ENCODE data around the gene NXPH4. TPM values are rescaled to one million over a fixed set of nuclear protein-coding genes. Genes with fewer than 3 reads are reported as not detected.

NXPH4 gene
- not detected for total RNA-seq
- long read RNA-seq = 0 reads

- peak; percentile 5 to 6 for ATAC-seq
- no peak for TF ChIP-seq CTCF (IDR thresholded peaks at IDR 0.05)
- Histone ChIP-seq H3K4me3 (peak within 1 kb of the TSS; percentile 52), H3K4me1 (peaks cover 39% of the 10 kb centered on the region), H3K27ac (no peak within 1 kb of the TSS), H3K9me3 (no peaks in the 10 kb centered on the region), H3K27me3 (ENCODE audit: low read depth) (peaks cover 69% of the 10 kb centered on the region), H3K36me3 (peaks cover 15% of the 10 kb centered on the region)
- DNase-seq = no peak
- intact Hi-C loops (cut with DNase I) = no loop called here
Observed at GRCh38 chr12:57216014-57216911, at the start of gene NXPH4. NXPH4 (plus strand) TSS chr12:57216794; CDS start chr12:57216970, 176 bp downstream.

- Histone ChIP-seq H3K36me3 (peaks cover 92% of the 10 kb centered on the region), H3K27me3 (ENCODE audit: low read depth) (no peaks in the 10 kb centered on the region), H3K9me3 (no peaks in the 10 kb centered on the region), H3K4me3 (no peak overlapping the region), H3K4me1 (no peaks in the 10 kb centered on the region), H3K27ac (no peak overlapping the region)
- no peak for TF ChIP-seq CTCF (IDR thresholded peaks at IDR 0.05)
- no peak for ATAC-seq
- intact Hi-C loops (cut with DNase I) = no loop called here
- no peak for DNase-seq
Observed at GRCh38 chr12:57166971-57167371, 49.6 kb upstream of the NXPH4 start.

GRCh38 chr12:57168058-57168457 lies 48.5 kb upstream of the NXPH4 start:
- H3K27ac ChIP-seq = no peak overlapping the region
- intact Hi-C loops (cut with DNase I) = no loop called here
- ATAC-seq (no peak), DNase-seq (no peak)
- no peaks in the 10 kb centered on the region for H3K4me1 ChIP-seq
- peaks cover 89% of the 10 kb centered on the region for H3K36me3 ChIP-seq
- no peak for TF ChIP-seq CTCF (IDR thresholded peaks at IDR 0.05)
- no peaks in the 10 kb centered on the region for H3K27me3 ChIP-seq (ENCODE audit: low read depth)
- no peak overlapping the region for H3K4me3 ChIP-seq
- H3K9me3 ChIP-seq = no peaks in the 10 kb centered on the region

DNA sequence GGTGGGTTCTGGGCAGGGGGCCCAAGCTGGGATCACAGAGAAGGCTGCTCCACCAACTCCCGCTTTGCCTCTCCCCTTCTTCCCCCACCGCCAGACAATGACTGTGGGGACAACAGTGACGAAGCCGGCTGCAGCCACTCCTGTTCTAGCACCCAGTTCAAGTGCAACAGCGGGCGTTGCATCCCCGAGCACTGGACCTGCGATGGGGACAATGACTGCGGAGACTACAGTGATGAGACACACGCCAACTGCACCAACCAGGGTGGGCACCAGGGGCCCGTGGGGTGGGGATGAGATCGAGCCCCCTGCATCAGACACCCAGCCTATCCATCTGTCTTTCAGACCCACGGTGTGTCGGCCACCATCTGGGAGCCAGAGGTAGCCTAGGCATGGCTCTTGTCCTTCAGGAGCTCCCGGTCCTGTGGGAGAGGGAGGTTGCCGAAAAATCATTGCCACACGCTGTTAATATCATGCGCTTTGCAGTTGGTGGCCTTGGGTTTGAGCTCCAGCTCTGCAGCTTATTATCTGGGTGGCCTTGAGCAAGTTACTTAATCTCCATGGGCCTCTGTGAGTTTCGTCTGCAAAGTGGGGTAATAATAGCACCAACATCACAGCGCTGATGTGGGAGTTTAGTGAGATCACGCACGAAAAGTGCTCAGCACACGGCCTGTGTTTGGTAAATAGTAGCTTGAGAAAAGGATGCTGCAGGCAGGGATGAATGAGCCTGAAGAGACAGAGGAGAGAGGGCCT lies 47.4 kb upstream of the NXPH4 start:
- ATAC-seq (no peak), DNase-seq (no peak)
- peaks cover 89% of the 10 kb centered on the region for H3K36me3 ChIP-seq
- no peaks in the 10 kb centered on the region for H3K27me3 ChIP-seq (ENCODE audit: low read depth)
- no peak for TF ChIP-seq CTCF (IDR thresholded peaks at IDR 0.05)
- no peaks in the 10 kb centered on the region for H3K4me1 ChIP-seq
- no peaks in the 10 kb centered on the region for H3K9me3 ChIP-seq
- no peak overlapping the region for H3K27ac ChIP-seq
- intact Hi-C loops (cut with DNase I) = no loop called here
- no peak overlapping the region for H3K4me3 ChIP-seq

GRCh38 chr12:57169969-57170368 lies 46.6 kb upstream of the NXPH4 start:
- intact Hi-C loops (cut with DNase I) = loop anchor here (10.0 kb wide), 1 partner anchor 45 kb away; the partner anchor contains the start of gene LRP1
- no peak for ATAC-seq
- Histone ChIP-seq H3K4me3 (no peak overlapping the region), H3K27ac (no peak overlapping the region), H3K4me1 (no peaks in the 10 kb centered on the region), H3K9me3 (no peaks in the 10 kb centered on the region), H3K27me3 (ENCODE audit: low read depth) (no peaks in the 10 kb centered on the region), H3K36me3 (peaks cover 84% of the 10 kb centered on the region)
- TF ChIP-seq CTCF (IDR thresholded peaks at IDR 0.05) = no peak
- no peak for DNase-seq
